Spinal cord (tissue), 10 donors: Measurements from ENCODE around the gene PKDCC. TPM values are rescaled to one million over a fixed set of nuclear protein-coding genes. Genes with fewer than 3 reads are reported as not detected.

Source experiments
- DNase-seq, 6 donors: peaks; one replicate each; pipeline versions ENCODE4 v3.0.0 to v3.0.0-alpha.2; 2013 to 2015; ENCODE audit warnings: low spot score in 6 of 6, low read depth in 4 of 6
- H3K27ac ChIP-seq: one replicate; pipeline ENCODE4 v1.5.1; 2013; ENCODE audit warnings: low read depth, low read length, control low read depth
- H3K27me3 ChIP-seq: one replicate; pipeline ENCODE4 v1.6.1; 2013; ENCODE audit warnings: low read length; ENCODE audit not compliant: control insufficient read depth, insufficient read depth
- H3K36me3 ChIP-seq: one replicate; pipeline ENCODE4 v1.6.1; 2013; ENCODE audit warnings: low read length; ENCODE audit not compliant: control insufficient read depth, insufficient read depth
- H3K4me1 ChIP-seq: one replicate; pipeline ENCODE4 v1.6.1; 2013; ENCODE audit warnings: low read length; ENCODE audit not compliant: control insufficient read depth, insufficient read depth
- H3K4me3 ChIP-seq: one replicate; pipeline ENCODE4 v1.5.1; 2013; ENCODE audit warnings: low read depth, low read length, control low read depth
- H3K9me3 ChIP-seq: one replicate; pipeline ENCODE4 v1.6.1; 2013; ENCODE audit warnings: low read length; ENCODE audit not compliant: control insufficient read depth, insufficient read depth
- WGBS: methylation state at CpG from one replicate; pipeline ENCODE4 v1.1.5; 2013; ENCODE audit warnings: missing lambda C conversion rate; ENCODE audit not compliant: insufficient coverage; 5-methylcytosine and 5-hydroxymethylcytosine counted together
- polyA plus RNA-seq, 2 donors: library from polyadenylated mRNA; unstranded; fragments of 120-200 nt; gene quantifications; one replicate each; pipeline ENCODE4 v1.2.1, GENCODE V29; 2013; ENCODE audit not compliant: insufficient read length in 2 of 2
- total RNA-seq, 2 donors: library from RNA; depleted of rRNA in 1 of 2; stranded (reverse); fragments of 120-200 nt in 1 of 2; fragments of >200 nt in 1 of 2; gene quantifications; one replicate each; pipeline versions ENCODE4 v1.2.3 to v1.2.4, GENCODE V29; 2013 to 2014
- donor health status: healthy.

Gene PKDCC
- total and polyA plus RNA-seq, 4 donors, result 37.3 to 175 (median 76.7) TPM

- peaks cover 2% of the 10 kb centered on the region for H3K9me3 ChIP-seq
- no peaks in the 10 kb centered on the region for H3K36me3 ChIP-seq
- H3K27me3 ChIP-seq, result peaks cover 2% of the 10 kb centered on the region
- peak in 2 of 6 donors; percentile 14 to 62 for DNase-seq
- WGBS, result 30% methylated on average over 15 of the region's 25 CpGs
- H3K4me1 ChIP-seq, result peaks cover 31% of the 10 kb centered on the region
- peak overlapping the region; percentile 88 for H3K27ac ChIP-seq
- peak overlapping the region; percentile 32 for H3K4me3 ChIP-seq
Measured at GRCh38 chr2:42102591-42103450, 55.0 kb downstream of the PKDCC start.

GRCh38 chr2:42103829-42104228 is 56.0 kb downstream of the PKDCC start:
- Histone ChIP-seq H3K36me3 (no peaks in the 10 kb centered on the region), H3K9me3 (peaks cover 2% of the 10 kb centered on the region), H3K4me3 (no peak overlapping the region), H3K27ac (no peak overlapping the region), H3K27me3 (peaks cover 2% of the 10 kb centered on the region), H3K4me1 (peaks cover 28% of the 10 kb centered on the region)
- WGBS, result 61% methylated on average over 2 of the region's 3 CpGs
- DNase-seq, result no peak

GRCh38 chr2:42104621-42105020 is 56.8 kb downstream of the PKDCC start:
- no peaks in the 10 kb centered on the region for H3K36me3 ChIP-seq
- H3K27ac ChIP-seq, result no peak overlapping the region
- H3K9me3 ChIP-seq, result peaks cover 2% of the 10 kb centered on the region
- H3K4me3 ChIP-seq, result no peak overlapping the region
- peaks cover 2% of the 10 kb centered on the region for H3K27me3 ChIP-seq
- H3K4me1 ChIP-seq, result peaks cover 25% of the 10 kb centered on the region
- no peak for DNase-seq
- whole genome bisulfite sequencing, result 94% methylated on average over 4 of the region's 5 CpGs

GRCh38 chr2:42105330-42106256 is 57.8 kb downstream of the PKDCC start:
- H3K27ac ChIP-seq, result peak overlapping the region; percentile 19
- H3K4me1 ChIP-seq, result peaks cover 25% of the 10 kb centered on the region
- DNase-seq, result no peak

GRCh38 chr2:42106257-42106816 is 58.5 kb downstream of the PKDCC start:
- 88% methylated on average over 9 of the region's 10 CpGs for WGBS
- H3K4me1 ChIP-seq, result peaks cover 24% of the 10 kb centered on the region
- H3K27me3 ChIP-seq, result no peaks in the 10 kb centered on the region
- no peak overlapping the region for H3K4me3 ChIP-seq
- no peaks in the 10 kb centered on the region for H3K9me3 ChIP-seq
- no peak for DNase-seq
- no peaks in the 10 kb centered on the region for H3K36me3 ChIP-seq
- peak overlapping the region; percentile 19 for H3K27ac ChIP-seq

More at GRCh38 chr2:42105330-42106256, 57.8 kb downstream of the PKDCC start:
- no peak overlapping the region for H3K4me3 ChIP-seq
- no peaks in the 10 kb centered on the region for H3K27me3 ChIP-seq
- H3K36me3 ChIP-seq, result no peaks in the 10 kb centered on the region
- no peaks in the 10 kb centered on the region for H3K9me3 ChIP-seq
- 70% methylated on average over 6 of the region's 14 CpGs for WGBS

GRCh38 chr2:42107249-42108042 is 59.6 kb downstream of the PKDCC start:
- Histone ChIP-seq H3K4me1 (peaks cover 14% of the 10 kb centered on the region), H3K27me3 (no peaks in the 10 kb centered on the region), H3K36me3 (no peaks in the 10 kb centered on the region), H3K9me3 (no peaks in the 10 kb centered on the region), H3K4me3 (no peak overlapping the region), H3K27ac (no peak overlapping the region)
- 90% methylated on average over 4 of the region's 4 CpGs for WGBS
- DNase-seq, result no peak

Other genes starting within 250 kb of the PKDCC start
- 10 to 100 TPM; 52.4 to 68.8 TPM for gene EML4, start 121.3 kb downstream of the PKDCC start, total RNA-seq
- gene EML4, start 121.3 kb downstream of the PKDCC start, polyA plus RNA-seq, result 10 to 100 TPM; 31.6 to 37.3 TPM